ENCODE results near the gene SERPINA6.
"Not testable (repeated sequence)": the region's sequence is repeated elsewhere in the genome, so short reads cannot be mapped to it uniquely, and the experiment has no call there.

SERPINA6 gene

DNA sequence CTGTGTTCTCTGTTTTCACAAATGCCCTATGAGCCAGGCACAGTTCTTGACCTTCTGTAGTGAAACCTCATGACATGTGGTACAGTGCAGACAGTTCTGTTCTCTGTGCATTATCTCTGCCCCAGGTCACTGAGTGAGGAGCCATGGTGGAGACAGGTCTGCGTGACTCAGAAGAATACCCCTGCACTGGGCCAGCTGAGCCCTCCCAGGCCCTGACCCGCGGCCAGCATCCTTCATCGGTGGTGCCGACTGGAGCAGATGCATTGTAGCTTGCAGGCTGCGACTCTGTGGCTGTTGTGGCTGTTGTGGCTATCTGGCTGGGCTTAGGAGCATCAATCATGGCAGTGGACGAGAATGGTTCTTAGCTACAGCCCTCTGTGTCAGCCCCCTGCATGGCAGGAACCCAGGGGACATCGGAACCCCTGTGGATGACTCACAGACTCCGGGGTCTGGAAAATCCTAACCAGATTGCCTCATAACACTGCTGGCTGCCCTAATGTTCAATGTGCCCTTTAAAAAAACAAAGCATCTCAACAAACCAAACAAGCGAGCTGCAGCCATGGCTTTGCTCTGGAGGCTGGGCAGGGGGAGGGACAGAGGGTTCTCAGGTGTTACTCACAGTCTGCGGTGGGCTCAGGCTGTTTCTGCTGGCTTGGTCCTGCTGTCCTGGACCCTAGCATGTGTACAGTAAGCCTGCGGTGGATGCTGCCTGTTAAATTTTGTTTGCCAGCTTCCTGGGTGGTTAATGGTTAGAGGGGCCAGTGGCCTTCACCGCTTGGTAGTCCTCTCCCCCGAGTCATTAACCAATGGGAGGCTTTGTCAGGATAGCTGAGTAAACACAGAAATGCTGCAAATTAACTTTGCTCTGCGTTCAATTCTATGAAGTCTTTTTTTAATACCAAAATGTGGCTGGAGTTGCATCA is at the start of gene SERPINA6:
TSS of gene SERPINA6 (minus strand) at position 689 of the 923 bp plus-strand sequence. CDS start 8,688 bp downstream, outside the sequence.
- no peak for DNase-seq

DNA sequence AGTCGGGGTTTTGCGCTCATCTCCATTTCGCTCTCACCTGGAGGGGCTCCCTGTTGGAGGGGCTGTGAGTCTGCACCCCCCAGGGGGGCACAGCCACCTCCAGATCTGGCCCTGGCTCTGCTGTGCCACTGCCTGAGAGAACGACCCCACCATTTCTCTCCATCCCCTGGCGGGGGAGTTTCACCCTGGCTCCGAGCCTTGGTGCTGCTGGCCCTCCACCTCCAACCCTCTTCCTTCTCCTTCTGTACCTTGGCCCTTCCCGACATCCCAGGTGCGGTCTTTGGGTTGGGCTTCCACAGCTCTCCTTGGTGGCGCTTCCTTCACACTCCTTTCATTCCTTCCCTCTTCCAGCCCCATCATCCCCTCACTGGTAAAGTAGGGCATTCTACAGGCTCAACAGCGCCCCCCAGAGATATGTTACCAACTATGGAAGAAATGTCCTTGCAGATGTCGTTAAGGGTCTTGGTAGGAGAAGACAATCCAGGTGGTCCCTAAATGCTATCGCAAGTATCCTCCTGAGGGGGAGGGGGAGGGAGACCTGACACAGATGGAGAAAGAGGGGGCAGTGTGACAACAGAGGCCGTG is 49.0 kb upstream of the SERPINA6 start:
- DNase-seq: no peak

DNA sequence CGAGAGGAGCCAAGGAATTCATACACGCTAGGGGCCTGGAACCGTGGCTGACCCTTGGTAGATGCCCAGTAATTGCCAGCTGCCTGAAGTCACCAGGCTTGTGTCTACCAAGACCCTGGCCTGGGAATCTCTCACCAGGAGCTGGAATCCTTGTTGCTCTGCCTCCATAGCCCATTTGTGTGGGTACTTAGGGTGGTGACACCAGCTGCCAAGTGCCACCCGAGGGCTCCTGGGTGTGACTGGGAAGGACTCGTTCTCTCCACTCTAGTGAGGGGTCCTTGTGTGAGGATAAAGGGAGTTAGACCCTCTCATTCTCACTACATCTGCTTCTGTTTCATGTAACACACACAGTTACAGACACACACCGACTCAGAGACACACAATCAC is 47.4 kb upstream of the SERPINA6 start:
- no peak for DNase-seq

- DNase-seq: not testable (repeated sequence)
These were observed 46.8 kb upstream of the SERPINA6 start for GRCh38 chr14:94369766-94370523.

- DNase-seq: no peak
These were observed 45.8 kb upstream of the SERPINA6 start for GRCh38 chr14:94368956-94369355.

GRCh38 chr14:94368243-94368590 is 45.1 kb upstream of the SERPINA6 start:
- DNase-seq: no peak

DNA sequence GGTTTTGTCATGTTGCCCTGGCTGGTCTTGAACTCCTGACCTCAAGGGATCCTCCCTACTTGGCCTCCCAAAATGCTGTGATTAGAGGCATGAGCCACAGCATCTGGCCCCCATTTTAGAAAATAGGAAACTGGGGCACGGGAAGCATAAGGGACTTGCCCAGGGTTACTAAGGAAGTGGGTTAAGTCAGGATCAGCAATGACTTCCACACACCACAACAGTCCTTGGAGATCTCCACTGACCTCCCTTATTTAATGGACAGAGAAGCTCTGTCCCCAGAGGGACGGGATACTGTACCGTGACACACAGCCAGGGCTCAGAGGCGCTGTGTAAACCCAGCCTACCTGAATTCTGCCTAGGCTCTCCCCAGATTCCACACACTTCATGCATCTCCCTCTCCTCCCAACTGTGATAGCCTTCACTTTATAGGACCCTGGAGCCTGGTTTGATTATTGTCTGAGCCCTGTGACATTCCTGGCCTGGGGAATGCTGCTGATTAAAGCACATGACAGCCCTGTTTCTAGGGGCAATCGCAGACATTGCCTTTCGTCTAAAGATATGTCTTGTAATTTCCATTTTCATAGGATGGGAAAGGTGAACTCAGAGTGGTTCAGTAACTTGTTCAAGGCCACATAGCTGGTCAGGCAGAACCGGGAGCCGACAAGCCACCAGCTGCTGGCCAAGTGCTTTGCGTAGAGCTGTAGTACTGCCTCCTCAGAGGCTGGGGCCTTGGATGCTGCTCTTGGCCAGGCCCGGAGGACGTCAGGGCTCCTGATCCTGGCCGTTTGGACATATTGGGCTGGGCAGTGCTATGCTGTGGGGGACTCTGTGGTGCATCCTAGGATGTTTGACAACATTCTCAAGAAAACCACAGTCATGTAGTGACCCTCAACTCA is 44.5 kb upstream of the SERPINA6 start:
- DNase-seq: no peak

DNA sequence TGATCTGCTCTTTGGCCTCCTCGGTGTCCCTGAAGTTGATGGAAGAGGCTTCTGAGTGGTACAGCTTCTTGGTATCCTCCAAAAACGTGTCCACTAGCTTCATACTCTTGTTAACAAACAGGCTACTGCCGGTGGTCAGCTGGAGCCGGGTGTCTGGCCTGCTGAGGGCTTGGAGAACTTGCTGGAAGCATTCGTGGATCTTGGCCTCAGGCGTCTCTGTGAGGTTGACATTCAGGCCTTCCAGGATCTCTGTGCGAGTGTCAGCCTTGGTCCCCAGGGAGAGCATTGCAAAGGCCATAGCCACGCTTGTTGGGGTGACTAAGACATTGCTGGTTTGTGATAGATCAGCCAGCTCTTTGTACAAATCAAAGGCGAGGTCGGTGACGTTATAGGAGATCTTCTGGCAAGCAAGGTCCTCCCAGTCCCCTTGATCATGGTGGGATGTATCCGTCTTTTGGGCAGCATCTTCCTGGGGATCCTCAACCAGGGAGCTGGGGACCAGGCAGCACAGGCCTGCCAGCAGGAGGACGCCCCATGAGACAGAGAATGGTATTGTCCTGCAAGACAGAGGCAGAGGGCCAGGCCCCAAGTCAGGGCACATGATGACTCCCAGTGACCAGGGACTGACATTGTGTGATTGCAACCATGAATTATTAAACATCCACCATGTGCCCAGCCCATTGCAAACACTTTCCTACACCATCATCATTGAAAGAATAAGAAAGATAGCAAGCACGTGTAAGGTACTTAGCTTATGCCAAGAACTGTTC is 43.2 kb upstream of the SERPINA6 start, which contains the start of gene SERPINA2:
TSS of gene SERPINA2 (minus strand) at position 553 of the 770 bp plus-strand sequence.
- no peak for DNase-seq

DNA sequence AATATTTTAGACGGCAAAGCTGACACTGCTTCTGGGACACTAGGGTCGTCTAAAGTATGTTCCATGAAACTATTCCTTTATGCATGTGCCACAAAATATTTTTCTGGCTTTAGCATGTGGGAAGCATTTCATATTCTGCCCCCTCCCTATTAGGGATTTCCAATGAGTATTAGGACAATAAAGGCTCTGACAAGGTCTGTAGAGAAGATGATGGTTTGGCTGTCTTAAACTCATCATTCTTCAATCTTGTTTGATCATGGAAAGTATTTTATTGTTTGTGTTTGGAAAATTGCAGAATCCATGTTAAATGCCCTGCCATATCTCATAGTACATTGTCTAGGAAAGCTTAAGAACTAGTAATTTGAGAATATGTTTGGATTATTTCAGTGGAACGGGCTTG is 42.5 kb upstream of the SERPINA6 start:
- DNase-seq: no peak

GRCh38 chr14:94364964-94365363 is 41.8 kb upstream of the SERPINA6 start:
- no peak for DNase-seq

GRCh38 chr14:94364037-94364436 is 40.9 kb upstream of the SERPINA6 start:
- DNase-seq: no peak

DNA sequence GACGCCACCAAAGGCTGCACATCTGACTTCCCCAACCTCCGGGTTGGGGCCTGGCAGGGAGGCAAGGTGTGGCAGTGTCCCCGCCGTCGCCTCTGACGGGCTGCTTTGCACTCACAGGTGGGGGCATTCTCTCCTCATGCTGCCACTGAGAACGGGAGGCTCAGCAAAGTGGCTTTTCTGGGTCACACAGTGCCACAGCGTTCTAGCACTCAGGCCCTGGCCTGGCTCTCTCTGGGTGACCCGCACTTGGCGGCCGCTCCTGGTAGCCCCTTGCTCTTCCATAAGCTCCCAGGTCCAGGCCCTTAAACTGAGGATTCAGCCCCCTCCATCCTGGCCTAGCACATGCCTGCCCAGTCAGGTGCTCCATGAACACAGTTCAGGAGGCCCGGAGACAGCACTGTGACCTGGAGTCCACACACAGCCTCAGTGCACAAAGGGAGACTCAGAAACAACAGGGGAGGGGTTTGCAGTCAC is 40.1 kb upstream of the SERPINA6 start:
- no peak for DNase-seq

DNA sequence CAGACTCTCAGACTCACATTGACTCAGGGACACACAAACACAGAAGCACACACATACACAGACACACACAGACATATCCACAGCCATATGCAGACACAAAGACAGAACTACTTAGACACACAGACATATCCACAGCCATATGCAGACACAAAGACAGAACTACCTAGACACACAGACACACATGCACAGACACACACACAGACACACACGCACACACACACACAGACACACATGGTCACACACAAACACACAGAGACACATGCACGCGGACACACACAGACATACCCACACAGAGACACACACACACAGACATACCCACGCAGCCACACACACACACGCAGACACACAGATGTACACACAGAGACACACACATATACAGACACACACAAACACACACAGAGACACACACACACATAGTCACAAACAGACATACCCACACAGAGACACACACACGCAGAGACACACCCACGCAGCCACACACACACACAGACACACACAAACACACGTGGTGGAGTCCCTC is 39.5 kb upstream of the SERPINA6 start:
- DNase-seq: no peak

DNA sequence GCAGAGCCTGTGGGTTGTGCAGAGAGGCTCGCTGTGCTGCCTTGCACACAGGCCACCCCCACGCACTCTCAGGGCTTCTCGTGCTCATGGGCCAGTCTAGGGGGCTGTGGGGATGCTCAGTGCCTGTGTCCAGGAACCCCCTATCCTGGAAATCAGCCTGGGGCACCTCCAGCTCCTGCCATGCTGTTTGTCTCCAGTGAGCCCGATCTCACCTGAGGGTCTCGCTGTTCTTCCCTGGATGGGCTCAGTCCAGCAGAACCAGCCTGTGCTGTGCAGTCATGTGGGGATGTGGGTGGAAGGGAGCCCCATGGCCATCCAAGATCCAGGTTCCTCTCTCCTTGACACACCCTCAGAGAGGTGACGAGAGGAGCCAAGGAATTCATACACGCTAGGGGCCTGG is 38.5 kb upstream of the SERPINA6 start:
- no peak for DNase-seq

DNA sequence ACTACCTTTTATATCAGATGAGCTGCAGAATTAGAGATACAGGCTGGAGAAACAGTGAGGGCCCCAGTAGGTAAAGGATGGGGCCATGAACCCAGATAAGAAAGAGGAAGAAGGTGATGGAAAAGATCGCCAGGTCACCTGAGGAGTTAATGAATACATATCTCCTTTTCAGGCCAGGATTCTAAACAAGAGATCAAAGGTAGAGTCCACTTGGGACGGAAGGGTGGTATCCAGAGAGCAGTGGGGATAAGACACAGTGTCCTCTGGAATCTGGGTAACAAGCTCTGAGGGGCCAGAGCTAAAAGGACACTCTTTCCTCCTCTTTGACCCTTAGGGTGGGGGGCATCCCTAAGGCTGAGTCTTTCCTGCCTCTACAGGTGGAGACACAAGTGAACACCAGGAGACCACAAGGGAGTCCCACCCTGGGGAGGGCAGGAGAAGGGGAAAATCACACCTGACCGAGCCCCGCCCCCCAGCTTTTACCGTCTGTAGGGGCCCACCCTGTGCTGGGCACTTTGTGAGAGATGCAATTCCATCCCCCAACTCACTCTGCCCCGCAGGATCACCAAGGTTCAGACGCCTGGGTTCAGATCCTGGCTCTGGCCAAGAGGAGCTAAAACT is 37.9 kb upstream of the SERPINA6 start:
- DNase-seq: no peak

- no peak for DNase-seq
These were observed 34.0 kb upstream of the SERPINA6 start for GRCh38 chr14:94357166-94357565.

- DNase-seq: no peak
These were observed 33.4 kb upstream of the SERPINA6 start for GRCh38 chr14:94356379-94357056.

GRCh38 chr14:94355191-94355794 is 32.2 kb upstream of the SERPINA6 start:
- DNase-seq: no peak

DNA sequence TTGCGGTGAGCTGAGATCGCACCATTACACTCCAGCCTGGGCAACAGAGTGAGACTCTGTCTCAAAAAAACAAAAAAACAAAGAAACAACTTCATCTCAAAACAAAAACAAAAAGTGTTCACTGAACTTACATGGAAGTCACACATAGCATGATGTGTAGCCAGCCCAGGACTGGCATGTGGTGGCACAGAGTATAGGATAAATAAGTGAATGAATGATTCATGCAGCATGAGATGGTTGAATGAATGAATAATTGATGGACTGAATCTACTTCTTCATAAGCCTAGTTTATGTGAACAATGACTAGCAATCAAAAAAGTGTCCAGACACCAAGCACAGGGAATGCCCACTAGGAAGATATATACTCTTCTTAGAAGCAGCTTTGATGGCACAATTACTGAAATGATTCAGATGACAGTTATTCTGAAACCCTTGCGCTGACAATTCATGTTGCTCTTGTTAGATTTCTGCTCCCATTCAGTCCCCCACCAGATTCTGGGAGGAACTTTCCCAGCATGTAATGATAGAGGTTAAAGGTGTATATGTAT is 31.6 kb upstream of the SERPINA6 start:
- no peak for DNase-seq

All from SHP77 (cell line).